Neural progenitor cell (in vitro differentiated cells): ENCODE data around the gene LETMD1.

Experiments used
- EZH2 ChIP-seq: fragments of 200-600 bp; sonication (generic); IDR thresholded peaks from 2 replicates; pipeline ENCODE4 v1.6.1; 2017; ENCODE audit warnings: antibody characterized with exemption, mild to moderate bottlenecking, moderate library complexity
- EZH2phosphoT487 ChIP-seq: fragments of 200-600 bp; sonication (generic); IDR thresholded peaks from 2 replicates; pipeline ENCODE4 v1.6.1; 2017; ENCODE audit warnings: antibody characterized with exemption
- TF ChIP-seq, protein P1 (sequence below): fragments of 200-600 bp; sonication (generic); IDR thresholded peaks from 2 replicates; pipeline ENCODE4 v1.5.1; 2017; ENCODE audit warnings: antibody characterized with exemption, mild to moderate bottlenecking

DNA sequence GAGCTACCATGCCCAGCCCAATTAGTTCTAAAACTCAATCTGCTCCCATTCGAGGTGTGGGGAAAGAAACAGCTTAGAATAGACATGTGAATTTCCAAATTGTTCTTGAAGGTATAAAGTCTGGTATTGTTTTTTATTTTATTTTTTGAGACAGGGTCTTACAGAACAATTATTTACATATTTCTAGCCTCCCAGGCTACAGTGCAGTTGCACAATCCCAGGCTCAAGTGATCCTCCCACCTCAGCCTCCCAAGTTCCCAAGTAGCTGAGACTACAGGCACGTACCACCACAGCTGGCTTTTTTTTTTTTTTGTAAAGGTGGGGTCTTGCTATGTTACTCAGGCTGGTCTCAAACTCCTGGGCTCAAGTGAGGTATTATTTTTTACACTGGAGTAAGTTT is 28.2 kb upstream of the LETMD1 start:
- TF ChIP-seq, protein P1, sequence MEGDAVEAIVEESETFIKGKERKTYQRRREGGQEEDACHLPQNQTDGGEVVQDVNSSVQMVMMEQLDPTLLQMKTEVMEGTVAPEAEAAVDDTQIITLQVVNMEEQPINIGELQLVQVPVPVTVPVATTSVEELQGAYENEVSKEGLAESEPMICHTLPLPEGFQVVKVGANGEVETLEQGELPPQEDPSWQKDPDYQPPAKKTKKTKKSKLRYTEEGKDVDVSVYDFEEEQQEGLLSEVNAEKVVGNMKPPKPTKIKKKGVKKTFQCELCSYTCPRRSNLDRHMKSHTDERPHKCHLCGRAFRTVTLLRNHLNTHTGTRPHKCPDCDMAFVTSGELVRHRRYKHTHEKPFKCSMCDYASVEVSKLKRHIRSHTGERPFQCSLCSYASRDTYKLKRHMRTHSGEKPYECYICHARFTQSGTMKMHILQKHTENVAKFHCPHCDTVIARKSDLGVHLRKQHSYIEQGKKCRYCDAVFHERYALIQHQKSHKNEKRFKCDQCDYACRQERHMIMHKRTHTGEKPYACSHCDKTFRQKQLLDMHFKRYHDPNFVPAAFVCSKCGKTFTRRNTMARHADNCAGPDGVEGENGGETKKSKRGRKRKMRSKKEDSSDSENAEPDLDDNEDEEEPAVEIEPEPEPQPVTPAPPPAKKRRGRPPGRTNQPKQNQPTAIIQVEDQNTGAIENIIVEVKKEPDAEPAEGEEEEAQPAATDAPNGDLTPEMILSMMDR, result no peak
- no peak for TF ChIP-seq EZH2
- no peak for TF ChIP-seq EZH2phosphoT487
